SW480 (cell line): ENCODE results near the gene ARHGAP25.

Experiments
- DNase-seq: peaks from one replicate; pipeline ENCODE4 v3.0.0-alpha.2; 2016; ENCODE audit warnings: low spot score

ARHGAP25 gene

GRCh38 chr2:68834737-68835376 lies 100.2 kb downstream of the ARHGAP25 start:
- no peak for DNase-seq

DNA sequence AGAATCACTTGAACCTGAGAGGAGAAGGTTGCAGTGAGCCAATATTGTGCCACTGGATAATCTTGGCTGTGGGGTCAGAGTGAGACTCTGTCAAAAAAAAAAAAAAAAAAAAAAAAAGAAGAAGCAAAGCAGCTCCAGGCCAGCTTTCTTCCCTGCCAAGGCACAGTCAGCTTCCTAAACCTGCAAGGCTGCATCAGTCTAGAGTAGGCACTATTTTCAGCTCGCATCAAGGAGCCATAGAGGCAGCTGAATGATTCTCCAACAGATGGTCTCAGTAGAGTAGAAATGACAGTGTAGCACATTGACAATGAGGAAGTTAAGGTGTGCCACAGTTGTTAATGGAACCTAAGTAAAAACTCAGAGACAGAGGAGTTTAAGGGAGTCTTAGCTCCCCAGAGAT lies 101.0 kb downstream of the ARHGAP25 start:
- no peak for DNase-seq

- DNase-seq, result no peak
These were observed 102.7 kb downstream of the ARHGAP25 start for GRCh38 chr2:68837164-68837860.

GRCh38 chr2:68837861-68838341 lies 103.3 kb downstream of the ARHGAP25 start:
- no peak for DNase-seq

DNA sequence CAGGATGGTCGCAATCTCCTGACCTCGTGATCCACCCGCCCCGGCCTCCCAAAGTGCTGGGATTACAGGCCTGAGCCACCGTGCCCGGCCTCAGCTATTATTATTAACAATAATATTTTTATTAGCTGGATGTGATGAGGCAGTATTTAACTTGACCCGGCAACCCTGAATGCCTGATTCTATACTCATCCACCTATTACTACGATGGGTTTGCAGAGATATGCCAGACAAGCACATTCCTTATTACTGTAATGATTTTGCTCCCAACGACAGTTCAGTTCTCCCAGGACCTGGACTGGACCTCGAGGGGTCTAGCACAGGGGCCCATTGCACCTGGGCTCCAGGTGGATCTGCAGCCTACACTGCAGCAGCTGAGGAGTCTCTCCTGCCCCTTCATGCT lies 104.0 kb downstream of the ARHGAP25 start:
- no peak for DNase-seq

GRCh38 chr2:68839260-68839833 lies 104.7 kb downstream of the ARHGAP25 start:
- DNase-seq, result no peak

- DNase-seq, result no peak
These were observed 110.4 kb downstream of the ARHGAP25 start for GRCh38 chr2:68845043-68845442.

- DNase-seq, result no peak
These were observed 111.5 kb downstream of the ARHGAP25 start for GRCh38 chr2:68846091-68846490.

- DNase-seq, result no peak
These were observed 113.1 kb downstream of the ARHGAP25 start for GRCh38 chr2:68847751-68848150.

- no peak for DNase-seq
These were observed 115.0 kb downstream of the ARHGAP25 start for GRCh38 chr2:68849579-68850030.

DNA sequence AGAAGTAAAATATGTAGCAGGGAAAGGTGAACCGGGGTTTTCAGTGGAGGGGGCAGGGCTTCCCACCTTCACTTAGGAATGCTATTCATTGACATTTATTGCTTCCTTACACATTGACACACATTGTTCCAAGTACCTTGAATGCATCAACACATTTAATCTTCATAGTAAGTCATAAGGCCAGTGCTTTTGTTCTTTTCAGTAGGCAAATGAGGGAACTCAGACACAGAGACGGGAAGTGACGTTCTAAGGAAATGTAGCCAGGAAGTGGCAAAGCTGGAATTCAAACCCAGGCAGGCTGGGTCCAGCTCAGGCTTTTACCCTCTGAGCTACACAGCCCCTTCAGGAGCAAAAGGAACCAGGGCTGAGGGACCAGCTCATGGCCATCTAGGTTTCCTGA lies 115.9 kb downstream of the ARHGAP25 start:
- no peak for DNase-seq

- no peak for DNase-seq
These were observed 118.4 kb downstream of the ARHGAP25 start for GRCh38 chr2:68853035-68853434.

DNA sequence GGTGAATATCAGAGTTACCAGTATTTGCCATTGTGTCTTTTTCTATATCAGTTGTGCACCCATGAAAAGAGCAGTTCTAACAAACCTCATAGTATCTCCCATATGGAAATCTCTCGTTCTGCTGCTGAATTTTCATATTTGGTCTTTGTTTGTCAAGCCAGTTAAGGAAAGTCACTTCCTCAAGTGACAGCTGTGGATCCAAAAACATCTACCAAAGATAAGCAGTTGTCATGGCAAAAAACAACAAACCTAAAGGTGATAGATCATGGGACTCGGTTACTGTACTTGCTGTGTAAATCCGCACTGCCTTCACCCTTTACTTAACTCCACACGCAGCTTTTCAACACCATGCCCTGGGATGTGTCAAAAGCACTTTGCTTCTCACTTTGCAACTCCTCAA lies 119.3 kb downstream of the ARHGAP25 start:
- DNase-seq, result no peak

DNA sequence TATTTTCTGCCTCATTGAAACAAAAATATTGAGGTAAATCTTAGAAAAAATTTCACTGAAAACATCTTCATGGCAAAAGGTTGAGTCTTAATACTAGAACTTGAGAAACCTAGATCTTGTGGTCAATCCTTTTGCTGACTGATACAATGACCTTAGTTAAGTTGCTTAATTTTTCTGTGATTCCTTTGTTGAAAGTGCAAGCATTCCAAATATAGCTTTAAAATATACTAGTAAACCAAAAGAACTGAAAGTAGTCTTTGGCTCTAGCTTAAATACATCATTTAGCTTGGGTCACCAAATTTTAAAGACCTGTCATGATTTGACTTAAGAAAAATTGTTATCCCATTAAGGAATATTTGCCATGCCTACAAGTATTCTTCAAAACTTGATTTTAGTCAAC lies 119.9 kb downstream of the ARHGAP25 start:
- no peak for DNase-seq

GRCh38 chr2:68855550-68855949 lies 120.9 kb downstream of the ARHGAP25 start:
- no peak for DNase-seq

DNA sequence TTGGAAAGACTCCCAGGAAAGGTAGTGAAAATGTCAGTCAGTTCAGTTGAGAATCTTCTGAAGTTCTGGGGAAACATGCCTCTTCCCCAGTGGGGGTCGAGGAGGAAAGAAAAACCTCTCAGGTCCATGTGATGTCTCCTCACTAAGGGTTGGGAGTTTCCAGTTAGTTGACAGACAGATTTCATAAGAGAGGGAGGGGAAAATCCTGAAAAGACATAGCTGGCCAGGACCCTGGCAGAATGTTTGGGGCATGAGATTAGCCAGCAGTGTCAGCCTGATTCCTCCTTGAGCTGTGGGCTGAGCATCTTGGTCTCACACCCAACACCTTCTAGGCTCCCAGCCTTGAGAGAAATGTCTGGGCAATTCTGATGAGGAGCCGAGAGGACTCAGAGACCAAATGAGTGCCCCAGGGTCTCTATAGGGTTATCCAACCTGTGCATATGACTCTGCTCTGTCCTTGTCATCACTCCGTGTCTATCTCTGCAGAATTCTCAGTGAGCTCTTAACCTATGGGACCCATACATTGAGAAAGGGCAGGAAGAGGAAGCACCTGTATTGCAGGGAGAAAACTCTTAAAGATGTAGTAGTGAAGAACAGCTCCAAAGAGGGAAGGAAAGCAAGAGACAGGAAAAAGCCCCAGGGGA lies 122.7 kb downstream of the ARHGAP25 start:
- DNase-seq, result no peak

GRCh38 chr2:68857855-68858456 lies 123.3 kb downstream of the ARHGAP25 start:
- DNase-seq, result no peak

DNA sequence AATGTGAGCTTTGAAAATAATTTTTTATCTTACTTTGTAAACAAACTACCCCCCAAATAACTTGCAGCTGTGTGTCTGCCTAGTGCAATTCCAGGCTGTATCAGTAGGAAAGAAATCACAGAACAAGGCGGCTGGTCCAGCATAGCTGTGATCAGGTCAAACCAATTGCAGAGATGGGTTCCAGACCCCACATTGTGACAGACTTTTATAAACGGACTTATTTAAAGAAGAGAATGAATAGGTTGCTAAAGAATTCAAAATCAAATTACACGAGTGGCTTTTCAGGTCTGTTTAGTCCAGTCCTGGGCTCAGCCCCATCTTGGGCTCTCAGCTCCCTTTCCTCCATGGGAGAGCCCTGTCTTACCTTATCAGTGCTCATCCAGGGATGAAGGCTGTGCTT lies 125.5 kb downstream of the ARHGAP25 start:
- DNase-seq, result no peak

- DNase-seq, result no peak
These were observed 126.7 kb downstream of the ARHGAP25 start for GRCh38 chr2:68861330-68861729.

GRCh38 chr2:68862889-68863288 lies 128.3 kb downstream of the ARHGAP25 start:
- no peak for DNase-seq

GRCh38 chr2:68863996-68864395 lies 129.4 kb downstream of the ARHGAP25 start:
- no peak for DNase-seq

DNA sequence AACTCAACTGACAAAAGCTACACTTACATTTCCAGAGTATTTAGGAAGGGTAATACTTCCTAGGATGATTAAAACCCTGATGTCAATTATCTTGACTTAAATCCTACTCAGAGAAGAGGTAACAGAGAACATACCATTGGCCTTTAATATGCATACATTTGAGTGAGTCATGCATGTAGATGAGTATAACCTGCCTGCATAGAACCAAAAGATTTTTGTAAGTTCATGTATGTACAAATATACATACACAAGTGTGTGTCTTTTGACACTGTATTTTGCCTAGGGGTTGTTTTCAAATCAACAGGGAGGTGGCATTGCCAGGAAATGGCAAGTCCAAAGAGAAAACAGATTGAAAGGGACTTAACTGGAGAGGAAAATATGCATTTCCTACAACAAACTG lies 130.5 kb downstream of the ARHGAP25 start:
- DNase-seq, result no peak
